Mesenchymal stem cell (in vitro differentiated cells and primary cell): ENCODE measurements around the gene LHFPL2.

Source experiments
- DNase-seq: peaks from one replicate; pipeline ENCODE4 v3.0.0-alpha.2; 2013
- H2AFZ ChIP-seq: one replicate; pipeline ENCODE4 v1.6.1; 2013; ENCODE audit warnings: low read depth, mild to moderate bottlenecking, control low read depth, inconsistent platforms, low read length, moderate library complexity
- H2AK5ac ChIP-seq: 2 replicates; pipeline ENCODE4 v1.6.1; 2013; ENCODE audit warnings: low read length, moderate library complexity, mild to moderate bottlenecking, inconsistent platforms; ENCODE audit not compliant: severe bottlenecking
- H2BK120ac ChIP-seq: one replicate; pipeline ENCODE4 v1.6.1; 2013; ENCODE audit warnings: low read depth, mild to moderate bottlenecking, inconsistent platforms, low read length, moderate library complexity
- H2BK12ac ChIP-seq, 2 experiments: one replicate each; pipeline ENCODE4 v1.6.1; 2013; ENCODE audit warnings: inconsistent platforms in 2 of 2, low read length in 2 of 2, mild to moderate bottlenecking in 2 of 2, moderate library complexity in 2 of 2, control low read depth in 1 of 2
- H2BK15ac ChIP-seq: one replicate; pipeline ENCODE4 v1.6.1; 2013; ENCODE audit warnings: mild to moderate bottlenecking, low read depth, inconsistent platforms; ENCODE audit not compliant: poor library complexity, severe bottlenecking
- H2BK5ac ChIP-seq: 2 replicates; pipeline ENCODE4 v1.6.1; 2013; ENCODE audit warnings: low read depth, mild to moderate bottlenecking, low read length, control low read depth, inconsistent platforms; ENCODE audit not compliant: poor library complexity, severe bottlenecking
- H3K14ac ChIP-seq, 2 experiments: one replicate each; pipeline ENCODE4 v1.6.1; 2013; ENCODE audit warnings: inconsistent platforms in 2 of 2, low read length in 2 of 2, control low read depth in 1 of 2, mild to moderate bottlenecking in 1 of 2, moderate library complexity in 1 of 2
- H3K18ac ChIP-seq, 2 experiments: one replicate each; pipeline ENCODE4 v1.6.1; 2013; ENCODE audit warnings: inconsistent platforms in 2 of 2, low read length in 2 of 2, control low read depth in 1 of 2, low read depth in 1 of 2, mild to moderate bottlenecking in 1 of 2
- H3K23ac ChIP-seq, 2 experiments: one replicate each; pipeline ENCODE4 v1.6.1; 2013; ENCODE audit warnings: inconsistent platforms in 2 of 2, low read length in 2 of 2, mild to moderate bottlenecking in 2 of 2, moderate library complexity in 2 of 2, control low read depth in 1 of 2
- H3K27ac ChIP-seq: 2 replicates; pipeline ENCODE4 v1.5.1; 2013; ENCODE audit warnings: mild to moderate bottlenecking, moderate library complexity, low read length, control low read depth, inconsistent platforms; ENCODE audit not compliant: poor library complexity, severe bottlenecking
- H3K27me3 ChIP-seq, 2 experiments: 2 replicates each; pipeline versions ENCODE4 v1.6.1 to v1.7.0; 2013; ENCODE audit warnings: low read length in 2 of 2, mild to moderate bottlenecking in 2 of 2, moderate library complexity in 2 of 2, control low read depth in 1 of 2, inconsistent platforms in 1 of 2; ENCODE audit not compliant: control insufficient read depth in 1 of 2, insufficient read depth in 1 of 2
- H3K36me3 ChIP-seq, 2 experiments: 2 replicates each; pipeline versions ENCODE4 v1.6.1 to v1.7.0; 2013; ENCODE audit warnings: low read length in 2 of 2, control low read depth in 1 of 2, inconsistent platforms in 1 of 2, low read depth in 1 of 2, mild to moderate bottlenecking in 1 of 2; ENCODE audit not compliant: insufficient read depth in 2 of 2, control insufficient read depth in 1 of 2
- H3K4ac ChIP-seq, 2 experiments: one replicate each; pipeline ENCODE4 v1.6.1; 2013; ENCODE audit warnings: inconsistent platforms in 2 of 2, low read length in 2 of 2, mild to moderate bottlenecking in 2 of 2, moderate library complexity in 2 of 2, control low read depth in 1 of 2, low read depth in 1 of 2
- H3K4me1 ChIP-seq: 2 replicates; pipeline ENCODE4 v1.6.1; 2013; ENCODE audit warnings: low read depth, low read length, control low read depth; ENCODE audit not compliant: control insufficient read depth, insufficient read depth
- H3K4me2 ChIP-seq: 2 replicates; pipeline ENCODE4 v1.6.1; 2013; ENCODE audit warnings: low read length, mild to moderate bottlenecking, inconsistent platforms; ENCODE audit not compliant: poor library complexity, severe bottlenecking
- H3K4me3 ChIP-seq, 2 experiments: 2 replicates each; pipeline versions ENCODE4 v1.5.1 to v1.7.0; 2013; ENCODE audit warnings: low read length in 2 of 2, mild to moderate bottlenecking in 2 of 2, control low read depth in 1 of 2, low read depth in 1 of 2; ENCODE audit not compliant: insufficient read depth in 1 of 2
- H3K79me1 ChIP-seq: replicated peaks from 2 replicates; pipeline ENCODE4 v1.6.1; 2013; ENCODE audit warnings: mild to moderate bottlenecking, control low read depth, low read length, inconsistent platforms; ENCODE audit not compliant: poor library complexity, severe bottlenecking
- H3K9ac ChIP-seq: 2 replicates; pipeline ENCODE4 v1.7.0; 2013; ENCODE audit warnings: mild to moderate bottlenecking, low read length, moderate library complexity
- H3K9me3 ChIP-seq: 2 replicates; pipeline ENCODE4 v1.7.0; 2013; ENCODE audit warnings: mild to moderate bottlenecking, low read length; ENCODE audit not compliant: control insufficient read depth
- H4K8ac ChIP-seq: one replicate; pipeline ENCODE4 v1.6.1; 2013; ENCODE audit warnings: inconsistent platforms, mild to moderate bottlenecking, low read length, moderate library complexity
- H4K91ac ChIP-seq: one replicate; pipeline ENCODE4 v1.6.1; 2013; ENCODE audit warnings: mild to moderate bottlenecking, low read length, inconsistent platforms
- WGBS: methylation state at CpG from one replicate; pipeline ENCODE4 v1.1.7; 2013; ENCODE audit warnings: mixed read lengths; 5-methylcytosine and 5-hydroxymethylcytosine counted together

The LHFPL2 gene

GRCh38 chr5:78647838-78648358, 674 bp downstream of the LHFPL2 start:
- H3K14ac ChIP-seq = peak overlapping the region in 1 of 2 experiments; percentile 70
- H2BK12ac ChIP-seq = peak overlapping the region; percentile 53 to 78
- peaks cover 0 to 15% of the 10 kb centered on the region in 2 experiments for H3K36me3 ChIP-seq
- peak overlapping the region; percentile 72 to 85 for H3K4me3 ChIP-seq
- no peak overlapping the region for H2AK5ac ChIP-seq
- peak overlapping the region; percentile 93 for H3K9ac ChIP-seq
- peaks cover 14% of the 10 kb centered on the region for H3K79me1 ChIP-seq
- no peaks in the 10 kb centered on the region for H3K9me3 ChIP-seq
- peak overlapping the region in 1 of 2 experiments; percentile 87 for H3K4ac ChIP-seq
- H4K91ac ChIP-seq = peak overlapping the region; percentile 72
- H3K27me3 ChIP-seq = no peaks in the 10 kb centered on the region
- no peak overlapping the region for H2BK5ac ChIP-seq
- peaks cover 10% of the 10 kb centered on the region for H3K4me1 ChIP-seq
- H4K8ac ChIP-seq = peak overlapping the region; percentile 74
- H3K27ac ChIP-seq = peak overlapping the region; percentile 27
- peak overlapping the region; percentile 53 to 96 for H3K18ac ChIP-seq
- H3K23ac ChIP-seq = peak overlapping the region in 1 of 2 experiments; percentile 46
- peak overlapping the region; percentile 16 for H2AFZ ChIP-seq
- peak overlapping the region; percentile 93 for H2BK120ac ChIP-seq
- peak; percentile 73 for DNase-seq
- H2BK15ac ChIP-seq = peak overlapping the region; percentile 74
- WGBS = 0% methylated on average over 40 of the region's 47 CpGs
- peak overlapping the region; percentile 98 for H3K4me2 ChIP-seq

- WGBS = 0% methylated on average over 13 of the region's 17 CpGs
Measured at GRCh38 chr5:78647351-78647818, 1.2 kb downstream of the LHFPL2 start.

GRCh38 chr5:78644741-78645300, 3.8 kb downstream of the LHFPL2 start:
- Histone ChIP-seq H2BK5ac (peak overlapping the region; percentile 24), H3K4ac (no peak overlapping the region), H2BK120ac (no peak overlapping the region), H2AK5ac (no peak overlapping the region), H3K36me3 (peaks cover 0 to 21% of the 10 kb centered on the region in 2 experiments), H3K4me3 (no peak overlapping the region), H3K4me1 (peaks cover 10% of the 10 kb centered on the region), H2AFZ (no peak overlapping the region), H3K27me3 (no peaks in the 10 kb centered on the region), H3K27ac (no peak overlapping the region), H3K4me2 (no peak overlapping the region), H4K91ac (no peak overlapping the region), H2BK12ac (no peak overlapping the region), H2BK15ac (peak overlapping the region; percentile 55), H3K79me1 (peaks cover 19% of the 10 kb centered on the region), H3K18ac (no peak overlapping the region), H3K9ac (no peak overlapping the region), H3K14ac (no peak overlapping the region), H4K8ac (no peak overlapping the region), H3K9me3 (no peaks in the 10 kb centered on the region), H3K23ac (no peak overlapping the region)
- 45% methylated on average over 2 of the region's 2 CpGs for WGBS
- DNase-seq = no peak

More at GRCh38 chr5:78647351-78647818, 1.2 kb downstream of the LHFPL2 start:
- peak; percentile 54 for DNase-seq
- Histone ChIP-seq H3K18ac (peak overlapping the region in 1 of 2 experiments; percentile 50), H2BK5ac (no peak overlapping the region), H2BK15ac (no peak overlapping the region), H2AFZ (no peak overlapping the region), H3K36me3 (peaks cover 0 to 20% of the 10 kb centered on the region in 2 experiments), H3K4me3 (peak overlapping the region; percentile 72 to 85), H2BK120ac (no peak overlapping the region), H3K27ac (no peak overlapping the region), H2BK12ac (no peak overlapping the region), H3K4me2 (peak overlapping the region; percentile 98), H3K14ac (no peak overlapping the region), H3K27me3 (no peaks in the 10 kb centered on the region), H4K8ac (no peak overlapping the region), H4K91ac (no peak overlapping the region), H3K4ac (no peak overlapping the region), H3K4me1 (peaks cover 10% of the 10 kb centered on the region), H3K23ac (no peak overlapping the region), H3K9me3 (no peaks in the 10 kb centered on the region), H2AK5ac (no peak overlapping the region), H3K79me1 (peaks cover 17% of the 10 kb centered on the region), H3K9ac (peak overlapping the region; percentile 93)

GRCh38 chr5:78644129-78644528, 4.4 kb downstream of the LHFPL2 start:
- Histone ChIP-seq H3K18ac (no peak overlapping the region), H3K9ac (no peak overlapping the region), H3K14ac (no peak overlapping the region), H3K27ac (no peak overlapping the region), H3K27me3 (no peaks in the 10 kb centered on the region), H3K23ac (no peak overlapping the region), H4K8ac (no peak overlapping the region), H2BK15ac (no peak overlapping the region), H3K9me3 (no peaks in the 10 kb centered on the region), H3K4ac (no peak overlapping the region), H3K4me3 (no peak overlapping the region), H3K4me2 (no peak overlapping the region), H2BK5ac (no peak overlapping the region), H2BK120ac (no peak overlapping the region), H2BK12ac (no peak overlapping the region), H3K4me1 (peaks cover 7% of the 10 kb centered on the region), H3K79me1 (peaks cover 21% of the 10 kb centered on the region), H2AK5ac (no peak overlapping the region), H2AFZ (no peak overlapping the region), H3K36me3 (peaks cover 0 to 21% of the 10 kb centered on the region in 2 experiments), H4K91ac (no peak overlapping the region)
- DNase-seq = no peak
- 97% methylated on average over 3 of the region's 3 CpGs for WGBS
